A673 (cell line): ENCODE measurements around the gene MTX2.

Experiments used
- CTCF ChIP-seq: fragments of 300-800, 200-600 bp; sonication (generic); conservative IDR thresholded peaks from 2 replicates; pipeline ENCODE4 v1.5.1; 2017; ENCODE audit warnings: low read depth, mild to moderate bottlenecking, antibody characterized with exemption, low read length, moderate library complexity, mixed read lengths
- EZH2 ChIP-seq: fragments of 200-600 bp; sonication (generic); IDR thresholded peaks from 2 replicates; pipeline ENCODE4 v1.6.1; 2017; ENCODE audit warnings: borderline replicate concordance, low read depth, mild to moderate bottlenecking, mixed read lengths, antibody characterized with exemption, low read length; ENCODE audit not compliant: poor library complexity, severe bottlenecking

- TF ChIP-seq CTCF (no peak), EZH2 (no peak)
Measured at GRCh38 chr2:176383836-176384442, 114.7 kb downstream of the MTX2 start.
